Activated B cell treated with CpG ODN at 0.5 μM for 24 hours (primary cell): ENCODE results near the gene SCPEP1. TPM values are rescaled to one million over a fixed set of nuclear protein-coding genes. Genes with fewer than 3 reads are reported as not detected.

Source experiments
- ATAC-seq: fragments of 200-7000 bp; cut with Tn5 transposase; one replicate; pipeline ENCODE4 v1.10.0; 2021; ENCODE audit warnings: low read depth, mild to moderate bottlenecking, moderate library complexity
- CTCF ChIA-PET: fragments of 350-600 bp; sonication (Branson Sonifier 250); formaldehyde crosslinking; loops from one replicate; lab custom pipeline; 2021; ENCODE audit warnings: antibody characterized with exemption; lab: Charles Lee
- POLR2A ChIA-PET: fragments of 350-600 bp; sonication (Branson Sonifier 250); formaldehyde crosslinking; loops from one replicate; lab custom pipeline; 2021; ENCODE audit warnings: antibody characterized with exemption; lab: Charles Lee
- DNase-seq: peaks from one replicate; pipeline ENCODE4 v3.0.0; 2022
- H3K27ac Mint-ChIP-seq: one replicate; pipeline ENCODE4 v1.8.0; 2020; ENCODE audit warnings: mixed read lengths
- H3K27me3 Mint-ChIP-seq: one replicate; pipeline ENCODE4 v1.8.0; 2021; ENCODE audit warnings: mixed read lengths
- H3K36me3 Mint-ChIP-seq: one replicate; pipeline ENCODE4 v1.8.0; 2021; ENCODE audit warnings: low read depth, mixed read lengths
- H3K4me1 Mint-ChIP-seq: one replicate; pipeline ENCODE4 v1.8.0; 2021; ENCODE audit warnings: mixed read lengths
- H3K4me3 Mint-ChIP-seq: one replicate; pipeline ENCODE4 v1.8.0; 2020; ENCODE audit warnings: mild to moderate bottlenecking, mixed read lengths
- H3K9me3 Mint-ChIP-seq: one replicate; pipeline ENCODE4 v1.8.0; 2020; ENCODE audit warnings: mixed read lengths
- intact Hi-C: fragments of 100-400 bp; cut with micrococcal nuclease; formaldehyde crosslinking; loops from one replicate; pipeline ENCODE4 v1.15.1; 2024
- total RNA-seq: library from RNA; stranded (reverse); gene quantifications from 2 replicates; pipeline ENCODE4 v1.2.3, GENCODE V29; 2022
- TF ChIP-seq, protein P1 (sequence below): fragments of 200-600 bp; IDR thresholded peaks from one replicate; pipeline ENCODE4 v1.8.0; 2022; ENCODE audit warnings: antibody characterized with exemption, mild to moderate bottlenecking

Gene SCPEP1
- total RNA-seq, 1 donor from 2014 or later: 35.2 TPM

DNA sequence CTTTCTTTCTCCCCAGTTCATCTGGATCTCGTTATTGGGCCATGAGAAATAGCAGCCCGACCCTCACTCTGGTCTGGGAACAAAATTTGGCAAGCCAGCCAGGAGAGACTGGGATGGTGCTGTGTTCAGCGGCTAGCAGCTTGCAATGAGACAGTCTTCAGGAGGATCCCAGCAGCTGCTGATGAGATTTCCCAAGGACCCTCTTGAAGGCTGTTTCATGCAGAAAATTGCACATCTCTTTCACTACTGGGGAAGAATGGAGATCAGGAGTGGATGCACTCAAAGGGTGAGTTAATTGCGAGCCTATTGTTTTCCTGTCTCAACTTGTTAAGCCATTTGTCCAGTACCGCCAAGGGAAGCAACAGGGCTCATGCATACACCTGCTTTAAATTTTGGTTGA lies 11.6 kb upstream of the SCPEP1 start:
- ChIA-PET CTCF (no interaction called here), POLR2A (no interaction called here)
- intact Hi-C loops: no loop called here
- no peaks in the 10 kb centered on the region for H3K9me3 Mint-ChIP-seq
- DNase-seq (no peak), ATAC-seq (no peak)
- H3K4me3 Mint-ChIP-seq: no peak overlapping the region
- H3K27me3 Mint-ChIP-seq: no peaks in the 10 kb centered on the region
- TF ChIP-seq, protein P1, sequence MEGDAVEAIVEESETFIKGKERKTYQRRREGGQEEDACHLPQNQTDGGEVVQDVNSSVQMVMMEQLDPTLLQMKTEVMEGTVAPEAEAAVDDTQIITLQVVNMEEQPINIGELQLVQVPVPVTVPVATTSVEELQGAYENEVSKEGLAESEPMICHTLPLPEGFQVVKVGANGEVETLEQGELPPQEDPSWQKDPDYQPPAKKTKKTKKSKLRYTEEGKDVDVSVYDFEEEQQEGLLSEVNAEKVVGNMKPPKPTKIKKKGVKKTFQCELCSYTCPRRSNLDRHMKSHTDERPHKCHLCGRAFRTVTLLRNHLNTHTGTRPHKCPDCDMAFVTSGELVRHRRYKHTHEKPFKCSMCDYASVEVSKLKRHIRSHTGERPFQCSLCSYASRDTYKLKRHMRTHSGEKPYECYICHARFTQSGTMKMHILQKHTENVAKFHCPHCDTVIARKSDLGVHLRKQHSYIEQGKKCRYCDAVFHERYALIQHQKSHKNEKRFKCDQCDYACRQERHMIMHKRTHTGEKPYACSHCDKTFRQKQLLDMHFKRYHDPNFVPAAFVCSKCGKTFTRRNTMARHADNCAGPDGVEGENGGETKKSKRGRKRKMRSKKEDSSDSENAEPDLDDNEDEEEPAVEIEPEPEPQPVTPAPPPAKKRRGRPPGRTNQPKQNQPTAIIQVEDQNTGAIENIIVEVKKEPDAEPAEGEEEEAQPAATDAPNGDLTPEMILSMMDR: no peak
- H3K36me3 Mint-ChIP-seq: no peaks in the 10 kb centered on the region
- H3K4me1 Mint-ChIP-seq: no peaks in the 10 kb centered on the region
- no peak overlapping the region for H3K27ac Mint-ChIP-seq

DNA sequence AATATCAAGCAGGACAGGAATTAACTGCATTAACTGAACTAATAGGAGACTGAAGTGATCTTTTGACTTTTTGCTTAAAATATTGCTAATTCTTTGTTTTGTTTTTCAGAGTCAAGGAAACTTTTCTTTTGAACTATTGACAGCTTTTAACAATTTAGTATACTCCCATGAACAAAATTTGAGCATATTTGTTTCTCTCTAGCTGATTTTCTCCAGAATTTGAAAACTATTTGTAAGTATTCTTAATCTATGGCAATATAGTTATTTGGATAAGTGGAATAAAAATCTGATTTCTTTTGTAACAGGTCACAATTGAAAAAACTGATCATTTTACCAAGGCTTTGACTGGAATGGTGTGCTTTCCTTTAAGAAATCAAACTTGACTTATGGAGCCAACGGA lies 7.0 kb upstream of the SCPEP1 start:
- no peak for ATAC-seq
- H3K27ac Mint-ChIP-seq: no peak overlapping the region
- H3K36me3 Mint-ChIP-seq: no peaks in the 10 kb centered on the region
- CTCF ChIA-PET: no interaction called here
- no peaks in the 10 kb centered on the region for H3K4me1 Mint-ChIP-seq
- DNase-seq: no peak
- H3K27me3 Mint-ChIP-seq: no peaks in the 10 kb centered on the region
- H3K9me3 Mint-ChIP-seq: no peaks in the 10 kb centered on the region
- H3K4me3 Mint-ChIP-seq: no peak overlapping the region
- TF ChIP-seq, protein P1: no peak
- POLR2A ChIA-PET: no interaction called here
- intact Hi-C loops: loop anchor here (10.0 kb wide), 1 partner anchor 1034 kb away; the partner anchor contains the start of gene SRSF1

DNA sequence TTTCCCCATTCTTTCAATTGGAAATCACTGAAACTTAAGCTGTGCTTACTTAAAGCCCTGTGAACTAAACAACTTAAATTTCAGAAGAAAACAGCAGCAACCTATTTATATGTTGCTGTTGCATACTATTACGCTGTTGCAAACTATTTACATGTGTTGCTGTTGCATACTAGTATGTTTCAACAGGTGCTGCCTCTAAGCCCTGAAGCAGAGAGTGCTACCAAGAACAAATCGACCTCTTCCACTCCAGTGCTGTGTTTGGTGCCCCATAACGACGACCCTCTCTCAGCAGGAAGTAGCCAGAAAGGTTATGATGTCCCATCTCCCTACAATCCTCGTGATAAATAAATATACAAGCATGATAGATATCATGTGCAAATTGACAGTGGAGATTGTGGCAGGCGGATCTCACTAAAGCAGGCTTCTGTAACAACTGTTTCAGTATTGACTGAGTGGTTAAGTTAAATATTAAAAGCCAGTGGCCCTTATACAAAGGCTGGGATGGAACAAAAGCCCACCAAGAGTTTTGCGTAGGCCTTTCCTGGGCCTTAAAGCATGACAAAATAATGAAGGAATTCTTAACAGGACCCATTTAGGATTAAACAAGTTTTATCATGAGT lies 5.7 kb upstream of the SCPEP1 start:
- Mint-ChIP-seq H3K36me3 (no peaks in the 10 kb centered on the region), H3K27ac (no peak overlapping the region), H3K27me3 (no peaks in the 10 kb centered on the region), H3K9me3 (no peaks in the 10 kb centered on the region), H3K4me1 (peaks cover 3% of the 10 kb centered on the region), H3K4me3 (no peak overlapping the region)
- DNase-seq (no peak), ATAC-seq (no peak)
- CTCF ChIA-PET: no interaction called here
- TF ChIP-seq, protein P1: no peak
- intact Hi-C loops: loop anchor here (10.0 kb wide), 1 partner anchor 1033 kb away; the partner anchor contains the start of gene SRSF1
- POLR2A ChIA-PET: no interaction called here

DNA sequence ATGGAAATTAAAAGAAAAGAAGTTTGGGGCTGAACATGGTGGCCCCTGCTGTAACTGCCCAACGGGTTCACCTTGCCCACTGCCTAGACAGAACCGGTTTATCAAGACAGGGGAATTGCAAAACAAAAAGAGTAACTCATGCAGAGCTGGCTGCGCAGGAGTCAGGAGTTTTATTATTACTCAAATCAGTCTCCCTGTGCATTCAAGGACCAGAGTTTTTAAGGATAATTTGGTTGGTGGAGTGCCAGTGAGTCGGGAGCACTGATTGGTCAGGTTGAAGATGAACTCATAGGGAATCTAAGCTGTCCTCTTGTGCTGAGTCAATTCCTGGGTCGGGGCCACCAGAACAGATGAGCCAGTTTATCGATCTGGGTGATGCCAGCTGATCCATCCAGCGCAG lies 4.4 kb upstream of the SCPEP1 start:
- TF ChIP-seq, protein P1: no peak
- ChIA-PET CTCF (no interaction called here), POLR2A (no interaction called here)
- no peak overlapping the region for H3K4me3 Mint-ChIP-seq
- no peaks in the 10 kb centered on the region for H3K9me3 Mint-ChIP-seq
- peaks cover 7% of the 10 kb centered on the region for H3K4me1 Mint-ChIP-seq
- no peaks in the 10 kb centered on the region for H3K27me3 Mint-ChIP-seq
- peaks cover 2% of the 10 kb centered on the region for H3K36me3 Mint-ChIP-seq
- H3K27ac Mint-ChIP-seq: no peak overlapping the region
- DNase-seq: no peak
- intact Hi-C loops: loop anchor here (10.0 kb wide), 1 partner anchor 1031 kb away; the partner anchor contains the start of gene SRSF1
- ATAC-seq: no peak

DNA sequence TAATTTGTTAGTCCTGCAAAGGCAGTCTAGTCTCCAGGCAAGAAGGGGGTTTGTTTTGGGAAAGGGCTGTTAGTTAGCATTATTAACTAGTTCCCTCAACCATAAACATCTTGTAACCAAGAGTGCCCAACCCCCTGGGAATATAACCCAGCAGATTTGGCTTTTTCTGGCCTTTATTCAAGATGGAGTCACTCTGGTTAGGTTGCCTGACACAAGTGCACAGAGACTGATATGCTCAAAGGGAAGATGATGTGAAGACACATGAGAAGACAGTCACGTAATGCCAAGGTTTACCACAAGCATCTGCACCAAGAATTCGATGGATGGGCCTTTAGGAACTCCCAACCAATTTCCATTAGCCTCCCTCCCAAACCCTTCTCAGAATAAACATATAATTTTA lies 3.9 kb upstream of the SCPEP1 start:
- CTCF ChIA-PET: no interaction called here

More for the DNA sequence above, 3.9 kb upstream of the SCPEP1 start:
- POLR2A ChIA-PET: no interaction called here
- DNase-seq (no peak), ATAC-seq (no peak)
- Mint-ChIP-seq H3K4me3 (no peak overlapping the region), H3K36me3 (peaks cover 2% of the 10 kb centered on the region), H3K27me3 (no peaks in the 10 kb centered on the region), H3K4me1 (peaks cover 12% of the 10 kb centered on the region), H3K9me3 (no peaks in the 10 kb centered on the region), H3K27ac (no peak overlapping the region)
- intact Hi-C loops: loop anchor here (10.0 kb wide), 1 partner anchor 1031 kb away; the partner anchor contains the start of gene SRSF1
- TF ChIP-seq, protein P1: no peak
